Keratinocyte (primary cell): ENCODE measurements around the gene TBX6. TPM values are rescaled to one million over a fixed set of nuclear protein-coding genes. Genes with fewer than 3 reads are reported as not detected.

Experiments used
- DNase-seq: peaks from one replicate; pipeline ENCODE4 v3.0.0-alpha.2; 2011; ENCODE audit warnings: low read depth, missing footprints, low spot score
- FAIRE-seq: peaks from 2 replicates; lab custom pipeline; 2011; peaks lifted over from hg19 to GRCh38; lab: Jason Lieb, UNC
- H2AFZ ChIP-seq: 2 replicates; pipeline ENCODE4 v1.6.0; 2012; ENCODE audit warnings: low read length, control low read depth, inconsistent platforms; ENCODE audit not compliant: control insufficient read depth
- H3K27ac ChIP-seq: 2 replicates; pipeline ENCODE4 v1.5.1; 2011; ENCODE audit warnings: low read length; ENCODE audit not compliant: control insufficient read depth, insufficient read depth
- H3K27me3 ChIP-seq: 3 replicates; pipeline ENCODE4 v1.6.0; 2011; ENCODE audit warnings: low read length; ENCODE audit not compliant: control insufficient read depth, insufficient read depth; ENCODE audit errors: extremely low read depth
- H3K36me3 ChIP-seq, 2 experiments: 2 replicates in 1 of 2; 3 replicates in 1 of 2; pipeline ENCODE4 v1.5.1; 2011; ENCODE audit warnings: low read length in 2 of 2, mild to moderate bottlenecking in 1 of 2; ENCODE audit not compliant: control insufficient read depth in 2 of 2, insufficient read depth in 2 of 2; ENCODE audit errors: extremely low read depth in 1 of 2
- H3K4me1 ChIP-seq: 3 replicates; pipeline ENCODE4 v1.5.1; 2011; ENCODE audit warnings: low read length; ENCODE audit not compliant: control insufficient read depth, insufficient read depth; ENCODE audit errors: extremely low read depth
- H3K4me2 ChIP-seq: 3 replicates; pipeline ENCODE4 v1.6.0; 2011; ENCODE audit warnings: low read depth, low read length; ENCODE audit not compliant: control insufficient read depth, insufficient read depth; ENCODE audit errors: extremely low read depth
- H3K4me3 ChIP-seq, 3 experiments: fragments of 200-600 bp in 1 of 3; sonication (generic) in 1 of 3; 2 replicates in 2 of 3; 3 replicates in 1 of 3; pipeline ENCODE4 v1.5.1; 2011 to 2016; ENCODE audit warnings: low read length in 3 of 3, mild to moderate bottlenecking in 3 of 3, control low read depth in 2 of 3, inconsistent platforms in 1 of 3, low read depth in 1 of 3, mixed read lengths in 1 of 3, mixed run types in 1 of 3, moderate library complexity in 1 of 3; ENCODE audit not compliant: control insufficient read depth in 2 of 3, insufficient read depth in 2 of 3; ENCODE audit errors: extremely low read depth in 1 of 3
- H3K79me2 ChIP-seq: 2 replicates; pipeline ENCODE4 v1.6.0; 2012; ENCODE audit warnings: low read length; ENCODE audit not compliant: control insufficient read depth, insufficient read depth
- H3K9ac ChIP-seq: 3 replicates; pipeline ENCODE4 v1.6.0; 2011; ENCODE audit warnings: low read length; ENCODE audit not compliant: control insufficient read depth, insufficient read depth; ENCODE audit errors: extremely low read depth
- H3K9me1 ChIP-seq: 3 replicates; pipeline ENCODE4 v1.6.0; 2011; ENCODE audit warnings: low read length; ENCODE audit not compliant: control insufficient read depth, insufficient read depth; ENCODE audit errors: extremely low read depth
- H3K9me3 ChIP-seq: 2 replicates; pipeline ENCODE4 v1.5.1; 2012; ENCODE audit warnings: low read depth, low read length; ENCODE audit not compliant: control insufficient read depth
- H4K20me1 ChIP-seq: 3 replicates; pipeline ENCODE4 v1.6.0; 2011; ENCODE audit warnings: low read length; ENCODE audit not compliant: control insufficient read depth, insufficient read depth; ENCODE audit errors: extremely low read depth
- CTCF ChIP-seq, 3 experiments: IDR thresholded peaks in 1 of 3; conservative IDR thresholded peaks in 1 of 3; optimal IDR thresholded peaks in 1 of 3; 2 replicates in 2 of 3; 3 replicates in 1 of 3; pipeline versions ENCODE3 to v1.5.1; 2011; ENCODE audit warnings: low read length in 3 of 3, mild to moderate bottlenecking in 3 of 3, moderate library complexity in 2 of 3, control low read depth in 1 of 3, inconsistent platforms in 1 of 3; ENCODE audit not compliant: insufficient read depth in 2 of 3; ENCODE audit errors: extremely low read depth in 1 of 3
- EZH2 ChIP-seq: IDR thresholded peaks from one replicate; pipeline ENCODE4 v1.6.1; 2012; ENCODE audit warnings: inconsistent platforms, mild to moderate bottlenecking, low read length, moderate library complexity
- dilution Hi-C: fragments of 300-500 bp; cut with MboI; formaldehyde crosslinking; loops from one replicate; pipeline ENCODE4 v1.7.0; 2020; ENCODE audit warnings: low sequenced_read_pairs; ENCODE audit not compliant: extremely low pct_ligation_motif_present
- polyA plus RNA-seq, 5 experiments: library from polyadenylated mRNA; depleted of rRNA in 3 of 5; stranded (reverse) in 3 of 5; stranded (forward) in 1 of 5; unstranded in 1 of 5; fragments of >200 nt; gene quantifications; 1 replicate in 1 of 5; 2 replicates in 3 of 5; 3 replicates in 1 of 5; pipeline versions ENCODE4 v1.2.1 to v1.2.3, GENCODE V29; 2011 to 2012; ENCODE audit warnings: missing spikeins in 2 of 5, low read depth in 1 of 5, low replicate concordance in 1 of 5

Gene TBX6
- polyA plus RNA-seq, 1 donor (not counting 4 experiments of a cell fraction or from before 2014, with no cell fraction given): 0.18 TPM

- peaks cover 47 to 56% of the 10 kb centered on the region in 2 experiments for H3K36me3 ChIP-seq
- no peak for FAIRE-seq
Measured at GRCh38 chr16:30082545-30083090, 9.1 kb downstream of the TBX6 start.

GRCh38 chr16:30079480-30079879 lies 12.2 kb downstream of the TBX6 start:
- Histone ChIP-seq H3K9me3 (no peaks in the 10 kb centered on the region), H3K27me3 (no peaks in the 10 kb centered on the region), H3K4me1 (peaks cover 23% of the 10 kb centered on the region), H3K4me3 (no peak overlapping the region), H3K27ac (no peak overlapping the region), H3K79me2 (peaks cover 54% of the 10 kb centered on the region), H4K20me1 (peaks cover 8% of the 10 kb centered on the region), H3K36me3 (peaks cover 43 to 57% of the 10 kb centered on the region in 2 experiments), H3K9ac (no peak overlapping the region), H2AFZ (no peak overlapping the region), H3K9me1 (no peaks in the 10 kb centered on the region), H3K4me2 (no peak overlapping the region)
- dilution Hi-C loops: no loop called here
- TF ChIP-seq CTCF (optimal IDR thresholded peaks at IDR 0.05 in 1 of 3, IDR thresholded peaks at IDR 0.05 in 1 of 3, conservative IDR thresholded peaks at IDR 0.05 in 1 of 3; ENCODE audit: extremely low read depth in 1 of 3, insufficient read depth in 2 of 3, low read length in 3 of 3): no peak
- no peak for TF ChIP-seq EZH2
- DNase-seq (no peak), FAIRE-seq (no peak)

More at GRCh38 chr16:30082545-30083090, 9.1 kb downstream of the TBX6 start:
- H4K20me1 ChIP-seq: peaks cover 8% of the 10 kb centered on the region
- peaks cover 36% of the 10 kb centered on the region for H3K79me2 ChIP-seq
- H3K27me3 ChIP-seq: no peaks in the 10 kb centered on the region
- H3K4me1 ChIP-seq: peaks cover 6% of the 10 kb centered on the region
- H3K9me3 ChIP-seq: no peaks in the 10 kb centered on the region
- no peak overlapping the region for H2AFZ ChIP-seq
- TF ChIP-seq CTCF (optimal IDR thresholded peaks at IDR 0.05 in 1 of 3, IDR thresholded peaks at IDR 0.05 in 1 of 3, conservative IDR thresholded peaks at IDR 0.05 in 1 of 3; ENCODE audit: extremely low read depth in 1 of 3, insufficient read depth in 2 of 3, low read length in 3 of 3) (peak; percentile 15 to 45 (median 18)), EZH2 (no peak)
- no peak overlapping the region for H3K9ac ChIP-seq
- DNase-seq: no peak
- H3K4me2 ChIP-seq: no peak overlapping the region
- no peaks in the 10 kb centered on the region for H3K9me1 ChIP-seq
- no peak overlapping the region for H3K4me3 ChIP-seq
- H3K27ac ChIP-seq: no peak overlapping the region
- dilution Hi-C loops: no loop called here
